HG02870 (cell line): ENCODE results near the gene COTL1.

Source experiments
- ATAC-seq: cut with Tn5 transposase; IDR thresholded peaks from one replicate; pipeline ENCODE4 v1.9.1; 2021; ENCODE audit warnings: mild to moderate bottlenecking, moderate library complexity; ENCODE audit not compliant: unreplicated experiment

The COTL1 gene

GRCh38 chr16:84555418-84556196 lies 62.3 kb downstream of the COTL1 start:
- ATAC-seq = no peak

GRCh38 chr16:84554627-84555328 lies 63.1 kb downstream of the COTL1 start:
- ATAC-seq = no peak

DNA sequence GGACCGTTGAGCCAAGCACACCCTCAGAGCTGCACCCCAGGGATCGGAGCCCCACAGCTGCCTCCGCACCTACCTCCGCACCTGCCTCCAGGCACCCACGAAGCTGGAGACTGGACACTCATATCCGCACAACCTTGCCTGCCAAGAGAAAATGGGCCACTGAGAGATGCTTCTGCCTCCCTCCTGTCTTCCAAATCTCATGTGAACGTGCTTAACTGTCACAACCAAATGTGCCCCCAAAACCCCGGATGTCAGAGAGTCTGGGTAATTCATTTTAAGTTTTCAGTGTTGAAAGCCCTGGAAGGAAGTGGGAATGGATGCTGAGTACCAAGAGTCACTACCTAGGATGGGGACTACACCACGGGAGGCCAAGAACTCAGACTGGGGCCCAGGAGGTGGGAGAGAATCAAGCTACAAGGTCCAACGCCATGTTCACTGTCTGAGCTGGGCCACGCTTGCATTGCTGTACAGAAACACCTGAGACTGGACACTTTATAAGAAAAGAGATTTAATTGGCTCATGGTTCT lies 63.9 kb downstream of the COTL1 start:
- no peak for ATAC-seq

DNA sequence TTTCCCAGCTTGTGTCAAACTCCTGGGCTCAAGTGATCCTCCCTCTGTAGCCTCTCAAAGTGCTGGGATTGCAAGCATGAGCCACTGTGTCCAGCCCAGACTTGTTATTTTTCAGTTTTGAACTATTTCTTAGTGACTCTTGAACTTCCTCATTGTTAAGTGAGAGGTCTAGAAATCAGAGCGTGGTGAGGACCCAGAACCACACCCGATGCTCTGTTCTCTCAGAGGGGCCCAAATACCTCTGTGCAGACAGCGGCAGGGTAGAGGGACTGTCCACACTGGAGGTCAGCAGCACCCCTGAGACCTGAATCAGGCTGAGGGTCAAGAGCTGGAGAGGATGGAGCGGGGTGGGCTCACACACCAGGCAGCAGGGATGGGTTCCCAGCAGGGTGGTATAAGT lies 65.7 kb downstream of the COTL1 start:
- no peak for ATAC-seq

DNA sequence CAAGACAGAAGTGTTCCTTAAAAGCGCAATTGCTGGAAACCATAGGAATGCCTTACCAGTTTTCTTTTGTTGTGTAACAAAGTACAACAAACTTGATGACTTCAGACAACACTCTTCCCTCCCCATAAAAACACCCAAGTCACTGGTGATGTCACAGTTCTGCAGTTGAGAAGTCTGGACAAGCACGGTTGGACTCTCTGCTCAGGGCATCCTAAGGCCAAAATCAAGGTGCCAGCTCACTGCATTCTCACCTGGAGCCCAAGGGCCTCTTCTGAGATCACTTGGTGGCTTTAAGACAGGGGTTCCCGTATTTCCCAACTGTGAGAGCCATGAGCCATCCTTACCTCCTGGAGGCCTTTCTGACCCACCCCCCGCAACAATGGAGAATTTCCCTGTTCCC lies 67.8 kb downstream of the COTL1 start:
- ATAC-seq = no peak

GRCh38 chr16:84548971-84549844 lies 68.7 kb downstream of the COTL1 start:
- ATAC-seq = no peak

GRCh38 chr16:84548508-84548907 lies 69.4 kb downstream of the COTL1 start:
- no peak for ATAC-seq

DNA sequence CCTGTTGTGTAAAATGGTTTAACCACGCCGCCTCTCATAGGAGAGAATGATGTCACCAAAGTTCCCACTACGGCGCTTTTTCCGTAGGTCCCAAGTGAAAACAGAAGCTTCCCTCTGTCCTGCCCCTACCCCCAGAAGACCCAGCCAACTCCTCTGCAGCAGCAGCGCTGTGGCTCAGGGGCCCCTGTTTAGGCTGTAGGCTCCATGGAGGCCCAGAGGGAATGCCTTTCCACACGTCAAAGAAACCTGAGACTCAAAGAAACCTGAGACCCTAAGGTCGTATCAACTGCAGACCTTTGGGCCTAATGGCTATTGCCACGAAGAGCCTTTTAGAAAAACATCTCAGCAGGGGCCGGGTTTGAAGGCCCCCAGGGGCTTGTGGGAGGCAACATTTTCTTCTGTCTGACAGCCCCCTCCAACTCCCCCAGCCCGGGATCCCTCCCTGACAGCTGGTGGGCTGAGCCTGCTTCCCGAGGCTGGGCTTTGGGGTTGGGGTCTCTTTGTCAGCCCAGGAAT lies 70.3 kb downstream of the COTL1 start:
- ATAC-seq = no peak

DNA sequence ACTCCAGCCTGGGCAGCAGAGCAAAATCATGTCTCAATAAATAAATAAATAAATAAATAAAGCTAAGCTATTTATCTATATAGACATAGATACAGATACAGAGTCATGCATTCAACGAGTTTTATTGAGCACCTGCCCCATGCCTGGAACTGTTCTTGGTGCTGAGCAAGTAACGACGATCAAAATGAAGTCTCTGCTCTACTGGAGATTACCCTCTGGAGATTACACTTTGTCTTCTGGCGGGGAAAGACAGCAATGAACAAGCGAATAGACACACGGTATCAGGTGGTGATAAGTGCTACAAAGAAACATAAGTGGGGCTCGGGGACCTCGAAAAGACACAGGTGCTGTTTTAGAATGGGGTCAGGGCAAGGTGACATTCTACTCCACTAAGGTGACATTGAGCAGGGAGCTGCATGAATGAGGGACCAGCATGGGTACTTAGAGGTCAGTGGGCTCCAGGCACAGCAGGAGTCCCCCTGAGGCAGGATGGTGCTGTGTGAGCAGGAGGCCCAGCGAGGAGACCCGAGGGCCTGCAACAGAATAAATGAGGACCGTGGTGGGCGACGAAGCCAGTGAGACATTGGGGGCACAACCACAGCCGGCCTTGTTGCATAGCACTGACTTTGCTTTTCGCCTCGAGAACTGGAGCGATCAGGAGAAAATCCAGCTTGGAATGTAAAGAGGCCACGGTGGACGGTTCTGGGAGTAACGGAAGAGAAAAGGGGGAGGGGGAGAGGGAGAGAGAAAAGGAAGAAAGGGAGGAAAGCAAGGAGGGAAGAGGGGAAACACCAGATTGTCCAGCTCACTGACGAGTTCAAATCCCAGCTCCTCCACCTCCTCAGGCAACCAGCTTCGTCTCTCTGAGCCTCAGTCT lies 71.0 kb downstream of the COTL1 start:
- ATAC-seq = no peak

DNA sequence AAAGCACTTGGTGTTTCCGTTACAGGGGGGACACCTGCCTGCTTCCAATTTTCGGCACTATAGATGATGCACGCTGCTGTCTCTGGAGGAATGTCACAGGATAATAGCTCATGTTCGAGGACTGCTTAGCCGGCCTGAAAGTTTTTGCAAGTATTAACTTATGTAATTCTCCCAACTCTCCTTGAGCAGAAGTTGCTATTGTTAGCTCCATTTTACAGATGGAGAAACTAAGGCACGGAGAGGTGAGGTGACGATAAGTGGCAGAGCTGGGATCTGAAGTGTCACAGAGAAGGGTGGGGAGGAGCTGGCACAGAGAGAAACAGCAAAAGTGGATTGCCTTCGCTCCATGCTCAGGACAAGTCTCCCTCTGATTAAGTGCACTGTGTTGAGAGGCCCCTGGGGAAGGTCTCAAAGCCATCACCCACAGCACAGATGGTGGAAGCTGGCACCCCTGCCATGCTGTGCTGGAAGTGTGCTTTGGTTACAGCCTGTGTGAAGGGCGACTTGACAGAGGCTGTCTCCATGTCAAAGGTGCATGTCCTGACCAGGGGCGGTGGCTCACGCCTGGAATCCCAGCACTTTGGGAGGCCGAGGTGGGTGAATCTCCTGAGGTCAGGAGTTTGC lies 72.7 kb downstream of the COTL1 start:
- no peak for ATAC-seq

GRCh38 chr16:84544031-84544773 lies 73.7 kb downstream of the COTL1 start:
- ATAC-seq = no peak

DNA sequence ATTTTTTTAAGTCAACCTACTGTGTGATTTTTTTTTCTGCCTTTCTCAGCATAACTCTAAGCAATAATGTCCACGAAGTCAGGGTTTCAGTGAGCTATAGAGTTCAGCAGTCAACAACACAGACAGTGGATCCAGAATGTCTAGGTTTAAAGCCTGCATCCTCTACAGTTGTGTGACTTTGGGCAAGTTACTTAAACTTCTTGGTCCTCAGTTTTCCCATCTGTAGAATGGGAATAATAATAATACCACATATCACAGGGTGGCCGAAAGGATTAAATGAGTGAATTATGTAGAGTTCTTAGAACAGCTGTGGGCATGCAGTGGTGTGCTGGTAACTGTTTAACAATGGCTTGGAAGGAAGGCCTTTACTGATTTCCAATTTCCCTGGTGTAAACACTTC lies 74.6 kb downstream of the COTL1 start:
- no peak for ATAC-seq

GRCh38 chr16:84541999-84542817 lies 75.7 kb downstream of the COTL1 start:
- ATAC-seq = no peak

GRCh38 chr16:84540194-84540593 lies 77.7 kb downstream of the COTL1 start:
- ATAC-seq = no peak

GRCh38 chr16:84538222-84538840 lies 79.5 kb downstream of the COTL1 start:
- ATAC-seq = no peak

DNA sequence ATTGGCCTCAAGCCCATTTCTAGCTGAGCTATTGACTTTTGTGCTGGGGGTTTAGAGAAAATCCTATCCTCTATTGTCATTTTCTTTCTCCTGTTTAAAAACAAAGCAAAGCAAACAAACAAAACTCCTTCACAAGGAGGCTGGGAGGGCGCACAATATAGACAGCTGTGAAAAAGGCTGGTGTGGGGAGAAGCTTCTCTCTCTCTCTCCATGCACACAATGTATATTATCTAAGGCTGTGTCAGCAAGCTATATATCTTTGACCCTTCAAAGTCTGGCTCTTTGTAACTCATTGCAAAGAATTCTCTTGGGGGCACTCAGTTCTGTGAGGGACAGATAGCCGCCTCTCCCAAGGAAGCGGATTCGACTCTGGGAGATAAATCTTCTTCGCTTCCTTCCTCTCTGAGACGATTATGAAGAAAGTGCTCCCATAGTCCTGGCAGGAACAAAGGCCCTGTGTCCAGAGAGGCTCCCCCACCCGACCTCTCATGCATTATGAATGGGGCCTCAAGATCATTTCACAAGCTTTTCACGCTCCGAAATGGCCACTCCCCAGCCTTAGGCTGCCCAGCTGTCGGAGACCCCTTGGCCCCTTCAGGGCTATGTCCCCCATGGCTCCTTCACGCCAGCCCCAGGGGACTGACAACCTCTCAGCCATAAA lies 80.3 kb downstream of the COTL1 start:
- no peak for ATAC-seq

- no peak for ATAC-seq
These were observed 82.0 kb downstream of the COTL1 start for GRCh38 chr16:84535851-84536250.
